ENCODE measurements around the gene SH3BP5L.

GRCh38 chr1:248857749-248858095 lies 32.0 kb upstream of the SH3BP5L start:
- TF ChIP-seq CTCF (IDR thresholded peaks at IDR 0.05) (no peak), EZH2 (IDR thresholded peaks at IDR 0.05; ENCODE audit: borderline replicate concordance, insufficient read depth, low read depth, low read length, poor library complexity, severe bottlenecking) (no peak)

All from B cell (primary cell).